Osteoblast (primary cell): ENCODE data around the gene SEMA3B. TPM values are rescaled to one million over a fixed set of nuclear protein-coding genes. Genes with fewer than 3 reads are reported as not detected.
"Not testable (repeated sequence)": the region's sequence is repeated elsewhere in the genome, so short reads cannot be mapped to it uniquely, and the experiment has no call there.

Source experiments
- DNase-seq: peaks from one replicate; pipeline ENCODE4 v3.0.0; 2011; ENCODE audit warnings: low spot score, mixed read lengths; ENCODE audit not compliant: insufficient read length; ENCODE audit errors: missing footprints
- H2AFZ ChIP-seq: 2 replicates; pipeline ENCODE4 v1.6.0; 2011; ENCODE audit warnings: mild to moderate bottlenecking, low read length
- H3K27ac ChIP-seq: 2 replicates; pipeline ENCODE4 v1.5.1; 2011; ENCODE audit warnings: mild to moderate bottlenecking, low read depth, low read length, moderate library complexity
- H3K27me3 ChIP-seq: 2 replicates; pipeline ENCODE4 v1.6.0; 2012; ENCODE audit warnings: mild to moderate bottlenecking, control low read depth, inconsistent platforms, low read length, moderate library complexity; ENCODE audit not compliant: insufficient read depth
- H3K36me3 ChIP-seq: 2 replicates; pipeline ENCODE4 v1.5.1; 2011; ENCODE audit warnings: mild to moderate bottlenecking, low read length, control low read depth, moderate library complexity; ENCODE audit not compliant: insufficient read depth
- H3K4me1 ChIP-seq: 2 replicates; pipeline ENCODE4 v1.5.1; 2011; ENCODE audit warnings: mild to moderate bottlenecking, low read length, control low read depth, moderate library complexity; ENCODE audit not compliant: insufficient read depth
- H3K4me2 ChIP-seq: 2 replicates; pipeline ENCODE4 v1.6.0; 2011; ENCODE audit warnings: mild to moderate bottlenecking, low read length; ENCODE audit not compliant: insufficient read depth
- H3K4me3 ChIP-seq: fragments of 200-600 bp; sonication (generic); 3 replicates; pipeline ENCODE4 v1.5.1; 2012; ENCODE audit warnings: mild to moderate bottlenecking, low read length, inconsistent platforms; ENCODE audit not compliant: insufficient read depth
- H3K79me2 ChIP-seq: 2 replicates; pipeline ENCODE4 v1.6.0; 2012; ENCODE audit warnings: mild to moderate bottlenecking, low read length, control low read depth, inconsistent platforms; ENCODE audit not compliant: insufficient read depth
- H3K9me3 ChIP-seq: 2 replicates; pipeline ENCODE4 v1.5.1; 2011; ENCODE audit warnings: low read depth, low read length, control low read depth
- H4K20me1 ChIP-seq: 2 replicates; pipeline ENCODE4 v1.6.0; 2012; ENCODE audit warnings: mild to moderate bottlenecking, low read length, control low read depth; ENCODE audit not compliant: insufficient read depth
- CTCF ChIP-seq: IDR thresholded peaks from 2 replicates; pipeline ENCODE4 v1.5.1; 2011; ENCODE audit warnings: mild to moderate bottlenecking, low read depth, low read length, moderate library complexity; ENCODE audit errors: extremely low read depth
- total RNA-seq: library from RNA; depleted of rRNA; stranded (reverse); fragments of >200 nt; gene quantifications from 2 replicates; pipeline ENCODE4 v1.2.3, GENCODE V29; 2012

SEMA3B gene
- total RNA-seq, 1 donor, result 10.1 TPM

DNA sequence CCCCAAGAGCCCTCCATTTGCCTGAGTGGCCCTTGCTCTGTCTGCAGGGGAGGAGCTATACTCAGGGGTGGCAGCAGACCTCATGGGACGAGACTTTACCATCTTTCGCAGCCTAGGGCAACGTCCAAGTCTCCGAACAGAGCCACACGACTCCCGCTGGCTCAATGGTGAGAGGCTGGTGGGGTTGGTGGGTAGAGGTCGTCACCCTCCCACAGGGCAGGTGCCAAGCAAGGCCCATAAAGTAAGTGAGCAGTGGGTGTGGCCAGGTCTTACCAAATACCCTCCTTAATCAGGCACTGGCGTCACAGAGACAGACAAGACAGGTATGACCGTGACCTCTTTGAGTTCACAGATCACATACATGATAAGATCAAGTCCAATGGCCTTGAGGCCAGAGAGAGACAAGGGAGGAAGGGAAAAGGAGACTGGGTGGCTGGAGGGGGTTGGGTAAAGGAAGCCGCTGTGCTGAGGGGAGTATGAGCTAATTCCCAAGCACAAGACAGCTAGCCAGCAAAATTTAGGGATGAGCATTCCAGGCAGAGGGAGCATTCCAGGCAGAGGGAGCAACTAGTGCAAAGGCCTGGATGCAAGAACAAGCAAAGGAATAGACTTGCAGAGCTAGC lies 2.5 kb downstream of the SEMA3B start:
- Histone ChIP-seq H2AFZ (no peak overlapping the region), H3K27me3 (no peaks in the 10 kb centered on the region), H3K36me3 (no peaks in the 10 kb centered on the region), H3K4me3 (no peak overlapping the region), H3K27ac (no peak overlapping the region), H3K4me2 (no peak overlapping the region), H3K4me1 (peaks cover 32% of the 10 kb centered on the region), H4K20me1 (no peaks in the 10 kb centered on the region), H3K9me3 (no peaks in the 10 kb centered on the region), H3K79me2 (no peaks in the 10 kb centered on the region)
- TF ChIP-seq CTCF, result no peak
- DNase-seq, result no peak

GRCh38 chr3:50272538-50272910 lies 3.6 kb downstream of the SEMA3B start:
- not testable (repeated sequence) for H3K27ac ChIP-seq, H2AFZ ChIP-seq
- peak overlapping the region; percentile 90 for H3K4me2 ChIP-seq

DNA sequence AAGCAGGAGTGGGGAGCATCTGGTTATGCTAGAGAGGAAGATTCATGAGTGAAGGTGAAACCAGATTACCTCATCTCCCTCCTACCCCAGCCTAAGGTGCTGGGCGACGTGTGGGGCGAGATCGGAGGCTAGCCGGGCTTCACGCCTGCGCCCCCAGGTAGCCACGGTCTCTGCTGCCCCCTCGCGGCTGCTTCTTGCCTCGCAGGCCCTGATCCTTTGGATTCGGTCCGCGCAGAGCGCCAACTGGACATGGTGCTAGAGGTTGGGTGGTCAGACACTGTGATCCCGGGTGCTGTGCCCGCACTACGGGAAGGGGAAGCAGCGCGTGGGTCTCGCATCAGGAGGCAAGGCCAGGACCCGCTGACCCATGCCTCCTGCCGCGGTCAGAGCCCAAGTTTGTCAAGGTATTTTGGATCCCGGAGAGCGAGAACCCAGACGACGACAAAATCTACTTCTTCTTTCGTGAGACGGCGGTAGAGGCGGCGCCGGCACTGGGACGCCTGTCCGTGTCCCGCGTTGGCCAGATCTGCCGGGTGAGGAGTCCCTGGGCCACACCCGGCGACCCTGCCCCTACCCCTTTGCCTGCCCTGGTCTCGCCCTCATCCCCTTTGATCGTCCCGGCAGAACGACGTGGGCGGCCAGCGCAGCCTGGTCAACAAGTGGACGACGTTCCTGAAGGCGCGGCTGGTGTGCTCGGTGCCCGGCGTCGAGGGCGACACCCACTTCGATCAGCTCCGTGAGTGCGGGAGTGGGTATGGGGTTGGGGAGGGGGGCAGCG lies 4.2 kb downstream of the SEMA3B start:
- Histone ChIP-seq H3K4me1 (peaks cover 27% of the 10 kb centered on the region), H3K9me3 (no peaks in the 10 kb centered on the region), H3K79me2 (no peaks in the 10 kb centered on the region), H2AFZ (peak overlapping the region; percentile 81), H3K4me2 (peak overlapping the region; percentile 90), H3K36me3 (no peaks in the 10 kb centered on the region), H3K4me3 (peak overlapping the region; percentile 67), H4K20me1 (no peaks in the 10 kb centered on the region), H3K27me3 (no peaks in the 10 kb centered on the region), H3K27ac (no peak overlapping the region)
- DNase-seq, result peak; percentile 99
- TF ChIP-seq CTCF, result peak; percentile 92

More at GRCh38 chr3:50272538-50272910, 3.6 kb downstream of the SEMA3B start:
- H3K4me1 ChIP-seq, result peaks cover 32% of the 10 kb centered on the region
- H3K4me3 ChIP-seq, H4K20me1 ChIP-seq, H3K36me3 ChIP-seq, H3K27me3 ChIP-seq, DNase-seq, H3K9me3 ChIP-seq, H3K79me2 ChIP-seq: not testable (repeated sequence)

GRCh38 chr3:50273689-50274065 lies 4.7 kb downstream of the SEMA3B start:
- Histone ChIP-seq H3K79me2 (no peaks in the 10 kb centered on the region), H3K9me3 (no peaks in the 10 kb centered on the region), H3K4me3 (no peak overlapping the region), H4K20me1 (no peaks in the 10 kb centered on the region), H3K27ac (no peak overlapping the region), H3K4me1 (peaks cover 22% of the 10 kb centered on the region), H2AFZ (no peak overlapping the region), H3K27me3 (no peaks in the 10 kb centered on the region), H3K4me2 (peak overlapping the region; percentile 90), H3K36me3 (no peaks in the 10 kb centered on the region)
- TF ChIP-seq CTCF, result no peak
- DNase-seq, result no peak
